H1 (cell line): ENCODE data around the gene GALT. TPM values are rescaled to one million over a fixed set of nuclear protein-coding genes. Genes with fewer than 3 reads are reported as not detected.

Experiments used
- CTCF ChIA-PET: fragments of 300-600 bp; sonication (Branson Sonifier 250); formaldehyde crosslinking; loops from one replicate; lab custom pipeline; 2021; ENCODE audit not compliant: partially characterized antibody; lab: Charles Lee
- POLR2A ChIA-PET: fragments of 300-600 bp; sonication (Branson Sonifier 250); formaldehyde crosslinking; loops from one replicate; lab custom pipeline; 2021; ENCODE audit warnings: inconsistent platforms; ENCODE audit not compliant: partially characterized antibody; lab: Charles Lee
- DNase-seq, 2 experiments: peaks; one replicate each; pipeline versions ENCODE4 v3.0.0 to v3.0.0-alpha.2; 2010 to 2022; ENCODE audit warnings: low spot score in 2 of 2, low read depth in 1 of 2, mixed read lengths in 1 of 2
- FAIRE-seq: peaks from 2 replicates; lab custom pipeline; 2011; peaks lifted over from hg19 to GRCh38; lab: Jason Lieb, UNC
- H2AFZ ChIP-seq: 2 replicates; pipeline ENCODE4 v1.8.1; 2012; ENCODE audit warnings: low read length, inconsistent platforms
- H2AK5ac ChIP-seq: 2 replicates; pipeline ENCODE4 v1.6.1; 2013; ENCODE audit warnings: low read depth, low read length
- H2BK120ac ChIP-seq: replicated peaks from 2 replicates; pipeline ENCODE3; 2013; ENCODE audit warnings: low read depth, low read length, inconsistent platforms
- H2BK12ac ChIP-seq: 2 replicates; pipeline ENCODE4 v1.6.1; 2013; ENCODE audit warnings: low read depth, low read length
- H2BK15ac ChIP-seq: 2 replicates; pipeline ENCODE4 v1.6.1; 2013; ENCODE audit warnings: low read length
- H2BK20ac ChIP-seq: 2 replicates; pipeline ENCODE4 v1.6.1; 2013; ENCODE audit warnings: low read length
- H2BK5ac ChIP-seq: 2 replicates; pipeline ENCODE4 v1.6.1; 2013; ENCODE audit warnings: low read depth, low read length
- H3K14ac ChIP-seq: 2 replicates; pipeline ENCODE4 v1.6.1; 2013; ENCODE audit warnings: inconsistent platforms; ENCODE audit not compliant: insufficient read length
- H3K18ac ChIP-seq: 2 replicates; pipeline ENCODE4 v1.6.1; 2013; ENCODE audit warnings: low read length; ENCODE audit errors: extremely low read depth
- H3K23ac ChIP-seq: 2 replicates; pipeline ENCODE4 v1.6.1; 2013; ENCODE audit warnings: inconsistent platforms; ENCODE audit not compliant: insufficient read length
- H3K23me2 ChIP-seq: 2 replicates; pipeline ENCODE4 v1.6.1; 2013; ENCODE audit warnings: low read depth, low read length
- H3K27ac ChIP-seq: 2 replicates; pipeline ENCODE4 v1.6.1; 2011; ENCODE audit warnings: low read depth, low read length, inconsistent platforms
- H3K27me3 ChIP-seq, 4 experiments: replicated peaks in 1 of 4; 1 replicate in 1 of 4; 2 replicates in 3 of 4; pipeline versions ENCODE4 v1.6.1 to v1.8.1; 2011 to 2013; ENCODE audit warnings: low read length in 3 of 4, mild to moderate bottlenecking in 3 of 4, inconsistent platforms in 2 of 4, mixed read lengths in 2 of 4, moderate library complexity in 1 of 4; ENCODE audit not compliant: control insufficient read depth in 3 of 4, insufficient read depth in 3 of 4; ENCODE audit errors: extremely low read depth in 1 of 4
- H3K36me3 ChIP-seq, 4 experiments: 2 replicates each; pipeline versions ENCODE4 v1.6.1 to v1.8.1; 2011 to 2013; ENCODE audit warnings: mild to moderate bottlenecking in 4 of 4, low read length in 3 of 4, moderate library complexity in 2 of 4, control low read depth in 1 of 4, inconsistent platforms in 1 of 4; ENCODE audit not compliant: insufficient read depth in 4 of 4, control insufficient read depth in 2 of 4
- H3K4ac ChIP-seq: replicated peaks from 2 replicates; pipeline ENCODE3; 2013; ENCODE audit warnings: low read length, low read depth, mixed read lengths, inconsistent platforms; ENCODE audit not compliant: insufficient read length
- H3K4me1 ChIP-seq, 4 experiments: replicated peaks in 1 of 4; 1 replicate in 1 of 4; 2 replicates in 3 of 4; pipeline versions ENCODE4 v1.6.1 to v1.8.1; 2011 to 2013; ENCODE audit warnings: low read length in 3 of 4, inconsistent platforms in 2 of 4, mixed read lengths in 1 of 4; ENCODE audit not compliant: insufficient read depth in 4 of 4, control insufficient read depth in 3 of 4
- H3K4me2 ChIP-seq, 2 experiments: 2 replicates each; pipeline versions ENCODE4 v1.6.1 to v1.8.1; 2011 to 2013; ENCODE audit warnings: low read depth in 2 of 2, low read length in 2 of 2, control low read depth in 1 of 2, inconsistent platforms in 1 of 2, mild to moderate bottlenecking in 1 of 2; ENCODE audit not compliant: insufficient read depth in 1 of 2
- H3K4me3 ChIP-seq, 4 experiments: fragments of 200-600, 300-600 bp in 1 of 4; sonication (generic), shearing (Covaris generic), sonication (Bioruptor Twin) in 1 of 4; 2 replicates each; pipeline versions ENCODE4 v1.5.1 to v1.8.1; 2011 to 2016; ENCODE audit warnings: low read length in 4 of 4, low read depth in 3 of 4, control low read depth in 2 of 4, inconsistent platforms in 2 of 4, mild to moderate bottlenecking in 2 of 4, mixed read lengths in 1 of 4, moderate library complexity in 1 of 4; ENCODE audit not compliant: insufficient read depth in 2 of 4; ENCODE audit errors: extremely low read depth in 1 of 4
- H3K56ac ChIP-seq: replicated peaks from 2 replicates; pipeline ENCODE3; 2013; ENCODE audit warnings: low read depth, mild to moderate bottlenecking, mixed read lengths, low read length, inconsistent platforms; ENCODE audit not compliant: insufficient read length
- H3K79me1 ChIP-seq: 2 replicates; pipeline ENCODE4 v1.6.1; 2013; ENCODE audit warnings: low read depth, low read length, control low read depth
- H3K79me2 ChIP-seq, 2 experiments: 2 replicates each; pipeline versions ENCODE4 v1.6.1 to v1.8.1; 2012 to 2013; ENCODE audit warnings: low read length in 2 of 2, mild to moderate bottlenecking in 2 of 2, inconsistent platforms in 1 of 2; ENCODE audit not compliant: insufficient read depth in 2 of 2, control insufficient read depth in 1 of 2
- H3K9ac ChIP-seq, 4 experiments: replicated peaks in 1 of 4; 1 replicate in 1 of 4; 2 replicates in 3 of 4; pipeline versions ENCODE4 v1.6.1 to v1.8.1; 2011 to 2013; ENCODE audit warnings: low read depth in 3 of 4, low read length in 3 of 4, control low read depth in 2 of 4, mild to moderate bottlenecking in 2 of 4, moderate library complexity in 2 of 4, inconsistent platforms in 1 of 4; ENCODE audit errors: extremely low read depth in 1 of 4
- H3K9me3 ChIP-seq, 2 experiments: 2 replicates each; pipeline versions ENCODE4 v1.6.1 to v1.8.1; 2012 to 2013; ENCODE audit warnings: mild to moderate bottlenecking in 2 of 2, moderate library complexity in 2 of 2, control low read depth in 1 of 2, inconsistent platforms in 1 of 2, low read depth in 1 of 2, low read length in 1 of 2, mixed read lengths in 1 of 2; ENCODE audit not compliant: insufficient read depth in 2 of 2
- H4K20me1 ChIP-seq, 2 experiments: replicated peaks in 1 of 2; 2 replicates each; pipeline versions ENCODE3 to v1.8.1; 2011 to 2013; ENCODE audit warnings: inconsistent platforms in 2 of 2, low read length in 2 of 2, mild to moderate bottlenecking in 1 of 2; ENCODE audit not compliant: insufficient read depth in 2 of 2, control insufficient read depth in 1 of 2
- H4K5ac ChIP-seq: 2 replicates; pipeline ENCODE4 v1.6.1; 2013; ENCODE audit warnings: low read length, low read depth, mixed read lengths, inconsistent platforms; ENCODE audit not compliant: insufficient read length
- H4K8ac ChIP-seq: 2 replicates; pipeline ENCODE4 v1.8.0; 2013; ENCODE audit warnings: mild to moderate bottlenecking, moderate library complexity, low read length, inconsistent platforms; ENCODE audit not compliant: insufficient read depth; ENCODE audit errors: extremely low read depth
- H4K91ac ChIP-seq: replicated peaks from 2 replicates; pipeline ENCODE3; 2013; ENCODE audit warnings: low read length, mixed read lengths, inconsistent platforms; ENCODE audit not compliant: insufficient read length
- BRCA1 ChIP-seq: IDR thresholded peaks from 2 replicates; pipeline ENCODE4 v1.6.1; 2012; ENCODE audit warnings: low read depth, low read length, improper control_type of control experiment
- CBX5 ChIP-seq: fragments of 300-800, 300-1000 bp; sonication (generic); IDR thresholded peaks from 2 replicates; pipeline ENCODE4 v1.7.1; 2016; ENCODE audit warnings: antibody characterized with exemption, low read length, low read depth
- EGR1 ChIP-seq: IDR thresholded peaks from 2 replicates; pipeline ENCODE4 v1.6.1; 2011; ENCODE audit warnings: low read depth, low read length, borderline replicate concordance
- EP300 ChIP-seq, 2 experiments: IDR thresholded peaks; 1 replicate in 1 of 2; 2 replicates in 1 of 2; pipeline ENCODE4 v1.6.1; 2011 to 2012; ENCODE audit warnings: low read depth in 2 of 2, low read length in 2 of 2, mild to moderate bottlenecking in 2 of 2, borderline replicate concordance in 1 of 2, inconsistent platforms in 1 of 2, moderate library complexity in 1 of 2
- MAFK ChIP-seq: IDR thresholded peaks from 2 replicates; pipeline ENCODE4 v1.6.1; 2012; ENCODE audit warnings: low read depth, mild to moderate bottlenecking, improper control_type of control experiment, low read length
- RBBP5 ChIP-seq: IDR thresholded peaks from 2 replicates; pipeline ENCODE4 v1.7.1; 2012; ENCODE audit warnings: low read depth, mild to moderate bottlenecking, inconsistent platforms, low read length, moderate library complexity, borderline replicate concordance
- SIX5 ChIP-seq: IDR thresholded peaks from 2 replicates; pipeline ENCODE4 v1.6.1; 2011; ENCODE audit warnings: mild to moderate bottlenecking, low read depth, low read length
- SP2 ChIP-seq: IDR thresholded peaks from 2 replicates; pipeline ENCODE4 v1.6.1; 2012; ENCODE audit warnings: mild to moderate bottlenecking, low read length, inconsistent platforms
- TBP ChIP-seq: IDR thresholded peaks from 2 replicates; pipeline ENCODE4 v1.6.1; 2011; ENCODE audit warnings: low read depth, low read length, improper control_type of control experiment
- USF2 ChIP-seq: IDR thresholded peaks from 2 replicates; pipeline ENCODE4 v1.6.1; 2011; ENCODE audit warnings: low read length, improper control_type of control experiment
- WGBS, 2 experiments: shearing (Covaris generic) in 1 of 2; methylation state at CpG; one replicate each; pipeline versions ENCODE4 v1.1.6 to v1.1.7; 2013 to 2015; ENCODE audit warnings: low lambda C conversion rate in 2 of 2, mixed read lengths in 2 of 2, inconsistent platforms in 1 of 2, low coverage in 1 of 2, missing lambda C conversion rate in 1 of 2; ENCODE audit not compliant: insufficient replicate concordance in 2 of 2, insufficient coverage in 1 of 2, insufficient read length in 1 of 2; ENCODE audit errors: extremely low coverage in 1 of 2, missing lambda C conversion rate in 1 of 2; 5-methylcytosine and 5-hydroxymethylcytosine counted together
- polyA plus RNA-seq, 7 experiments: library from polyadenylated mRNA; depleted of rRNA in 3 of 7; stranded (reverse) in 5 of 7; unstranded in 2 of 7; fragments of >200 nt in 5 of 7; fragments of 200-250 nt in 2 of 7; gene quantifications; 1 replicate in 5 of 7; 2 replicates in 1 of 7; 4 replicates in 1 of 7; pipeline versions ENCODE4 v1.2.1 to v1.2.3, GENCODE V29; 2011 to 2013; ENCODE audit warnings: missing spikeins in 2 of 7, mixed read lengths in 2 of 7
- total RNA-seq: library from RNA; stranded (reverse); fragmentation: NEBNext Ultra II Directional; extraction: Animal tissue kit (Norgen Biotek cat#: 25700); gene quantifications from 2 replicates; pipeline ENCODE4 v1.2.1, GENCODE V29; 2021
- TF ChIP-seq, protein P1 (sequence below): IDR thresholded peaks from 2 replicates; pipeline ENCODE4 v1.6.1; 2012; ENCODE audit warnings: inconsistent platforms

The GALT gene
- total and polyA plus RNA-seq, 2 of the 8 experiments (the other 6 are each of a cell fraction or from before 2014, with no cell fraction given), result 21.9 to 50.6 TPM

GRCh38 chr9:34662526-34663302, 16.2 kb downstream of the GALT start, which contains the start of gene CCL27:
CCL27 (minus strand) TSS chr9:34662657; CDS start chr9:34662633, 24 bp downstream.
- Histone ChIP-seq H3K9me3 (no peaks in the 10 kb centered on the region), H3K27me3 (peaks cover 0 to 5% (median 0%) of the 10 kb centered on the region in 4 experiments; a peak in 2 of 7 replicates), H2AFZ (no peak within 1 kb of the TSS), H3K36me3 (no peaks in the 10 kb centered on the region), H2BK120ac (no peak within 1 kb of the TSS), H3K79me2 (peaks cover 0 to 8% of the 10 kb centered on the region in 2 experiments; a peak in 1 of 4 replicates), H3K27ac (no peak within 1 kb of the TSS), H4K91ac (no peak within 1 kb of the TSS), H2BK5ac (no peak within 1 kb of the TSS), H4K5ac (no peak within 1 kb of the TSS), H2AK5ac (no peak within 1 kb of the TSS), H3K4me1 (peaks cover 0 to 4% (median 2%) of the 10 kb centered on the region in 4 experiments; a peak in 2 of 7 replicates), H3K23ac (no peak within 1 kb of the TSS), H3K4me2 (no peak within 1 kb of the TSS), H3K18ac (no peak within 1 kb of the TSS), H2BK12ac (no peak within 1 kb of the TSS), H3K56ac (no peak within 1 kb of the TSS), H2BK20ac (no peak within 1 kb of the TSS), H3K4me3 (no peak within 1 kb of the TSS), H3K14ac (no peak within 1 kb of the TSS), H4K20me1 (no peaks in the 10 kb centered on the region), H4K8ac (no peak within 1 kb of the TSS), H3K79me1 (no peaks in the 10 kb centered on the region), H2BK15ac (no peak within 1 kb of the TSS), H3K23me2 (peaks cover 9% of the 10 kb centered on the region), H3K4ac (no peak within 1 kb of the TSS), H3K9ac (no peak within 1 kb of the TSS)
- 82% methylated on average over 4 of the region's 4 CpGs; no CpG with 5 or more reads in 1 of the 2 experiments for WGBS, 2 experiments
- ChIA-PET CTCF (interaction anchor here (0.8 to 15.2 kb wide), 8 partner anchors 10 to 51 kb away, joined by 4 to 277 read pairs (median 7); partner anchors contain the start of genes GALT, IL11RA, RPP25L and SIGMAR1), POLR2A (interaction anchor here (7.7 kb wide), 1 partner anchor 13 kb away, joined by 92 read pairs; the partner anchor contains the start of genes GALT and IL11RA)
- FAIRE-seq, result no peak
- no peak for DNase-seq
- TF ChIP-seq BRCA1, result no peak
- TF ChIP-seq EP300 (IDR thresholded peaks at IDR 0.05; ENCODE audit: borderline replicate concordance in 1 of 2, low read depth in 2 of 2, low read length in 2 of 2), result no peak
- TF ChIP-seq RBBP5, result no peak
- no peak for TF ChIP-seq CBX5
- TF ChIP-seq, protein P1, sequence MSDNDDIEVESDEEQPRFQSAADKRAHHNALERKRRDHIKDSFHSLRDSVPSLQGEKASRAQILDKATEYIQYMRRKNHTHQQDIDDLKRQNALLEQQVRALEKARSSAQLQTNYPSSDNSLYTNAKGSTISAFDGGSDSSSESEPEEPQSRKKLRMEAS, result no peak
- no peak for TF ChIP-seq USF2
- TF ChIP-seq EGR1, result no peak
- no peak for TF ChIP-seq TBP
- TF ChIP-seq SIX5, result no peak
- no peak for TF ChIP-seq MAFK
- TF ChIP-seq SP2, result no peak
